Tibial nerve (tissue), 4 donors: Measurements from ENCODE around the gene TMEM271. TPM values are rescaled to one million over a fixed set of nuclear protein-coding genes. Genes with fewer than 3 reads are reported as not detected.

Experiments
- DNase-seq, 2 donors: peaks; one replicate each; pipeline ENCODE4 v3.0.0-alpha.2; 2019; ENCODE audit warnings: low spot score in 2 of 2
- H3K27ac ChIP-seq, 4 donors: fragments of 200-600 bp; sonication (generic) in 3 of 4; one replicate each; pipeline ENCODE4 v1.5.1; 2017 to 2019; ENCODE audit warnings: mild to moderate bottlenecking in 1 of 4
- H3K27me3 ChIP-seq, 2 donors: fragments of 200-600 bp; sonication (generic) in 1 of 2; one replicate each; pipeline versions ENCODE4 v1.5.1 to v1.6.0; 2017 to 2019
- H3K36me3 ChIP-seq, 3 donors: fragments of 200-600 bp; sonication (generic); one replicate each; pipeline ENCODE4 v1.5.1; 2018 to 2019
- H3K4me1 ChIP-seq, 4 donors: fragments of 200-600 bp; sonication (generic) in 3 of 4; one replicate each; pipeline ENCODE4 v1.5.1; 2017 to 2019
- H3K4me3 ChIP-seq, 4 donors: fragments of 200-600 bp; sonication (generic) in 3 of 4; one replicate each; pipeline ENCODE4 v1.5.1; 2017 to 2019; ENCODE audit warnings: mild to moderate bottlenecking in 1 of 4, moderate library complexity in 1 of 4
- H3K9me3 ChIP-seq, 4 donors: fragments of 200-600 bp; sonication (generic) in 3 of 4; one replicate each; pipeline ENCODE4 v1.5.1; 2017 to 2019
- EP300 ChIP-seq, 2 donors: sonication (generic); formaldehyde crosslinking; IDR thresholded peaks; one replicate each; pipeline ENCODE4 v1.6.1; 2017; ENCODE audit warnings: antibody characterized with exemption in 2 of 2, mild to moderate bottlenecking in 1 of 2
- POLR2A ChIP-seq, 2 donors: fragments of 450-650 bp; IDR thresholded peaks; one replicate each; pipeline ENCODE4 v1.6.1; 2017; ENCODE audit warnings: antibody characterized with exemption in 2 of 2, mild to moderate bottlenecking in 2 of 2, moderate library complexity in 2 of 2
- WGBS, 2 donors: methylation state at CpG; one replicate each; pipeline ENCODE4 v1.1.5; 2018; 5-methylcytosine and 5-hydroxymethylcytosine counted together
- total RNA-seq, 4 donors: library from RNA; depleted of rRNA; stranded (reverse); fragments of >200 nt; gene quantifications; one replicate each; pipeline ENCODE4 v1.1.0, GENCODE V29; 2016
- TF ChIP-seq, protein P1 (sequence below), 5 experiments: fragments of 200-600 bp in 3 of 5; fragments of 450-650 bp in 2 of 5; sonication (generic) in 3 of 5; IDR thresholded peaks; one replicate each; pipeline ENCODE4 v1.5.1; 2016 to 2019; ENCODE audit warnings: antibody characterized with exemption in 5 of 5, mild to moderate bottlenecking in 3 of 5, moderate library complexity in 2 of 5

The TMEM271 gene
- total RNA-seq, 4 donors from 2014 or later, result not detected

DNA sequence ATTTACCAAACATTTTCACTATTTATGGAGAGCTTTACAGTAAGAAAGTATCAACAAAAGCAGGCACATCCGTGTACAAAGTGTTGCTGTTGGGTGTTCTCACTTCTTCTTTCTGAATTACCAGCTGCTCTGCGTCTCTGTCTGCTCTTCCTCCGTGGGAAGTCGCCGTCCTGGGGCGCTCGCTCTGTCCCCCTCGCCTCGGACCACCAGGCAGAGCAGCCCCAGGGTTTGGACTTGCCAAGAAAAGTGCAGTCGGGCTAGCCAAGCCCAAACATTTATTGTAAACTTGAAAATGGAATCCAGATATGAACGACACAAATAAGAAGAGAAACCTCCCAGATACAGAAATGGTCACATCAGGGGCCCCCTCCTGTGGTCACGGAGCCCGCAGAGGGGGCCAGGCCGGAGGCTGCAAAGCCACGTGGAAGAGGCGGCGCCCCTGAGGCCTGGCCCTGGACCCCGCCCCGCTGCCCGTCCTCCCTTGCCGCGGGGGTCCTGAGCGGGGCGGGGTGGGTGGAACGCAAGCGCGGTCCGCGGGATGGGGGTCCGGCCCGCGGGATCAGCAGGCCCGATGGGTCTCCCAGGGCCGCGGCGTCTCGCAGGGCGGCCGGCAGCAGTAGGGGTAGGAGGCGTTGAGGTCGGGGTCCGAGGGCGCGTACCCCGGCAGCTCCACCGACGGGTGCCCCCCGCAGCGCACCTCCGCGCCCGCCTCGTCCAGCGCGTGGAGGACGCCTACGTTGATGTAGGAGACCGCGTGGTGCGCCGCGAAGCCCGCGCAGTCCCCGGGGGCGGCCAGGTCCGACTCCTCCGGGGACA, 1.5 kb downstream of the TMEM271 start:
- 6% methylated on average over 23 to 29 of the region's 68 CpGs for WGBS, 2 donors
- H3K27me3 ChIP-seq, result peaks cover 4 to 65% of the 10 kb centered on the region in 2 donors
- H3K4me1 ChIP-seq, result peaks cover 0 to 30% (median 0%) of the 10 kb centered on the region in 4 donors

DNA sequence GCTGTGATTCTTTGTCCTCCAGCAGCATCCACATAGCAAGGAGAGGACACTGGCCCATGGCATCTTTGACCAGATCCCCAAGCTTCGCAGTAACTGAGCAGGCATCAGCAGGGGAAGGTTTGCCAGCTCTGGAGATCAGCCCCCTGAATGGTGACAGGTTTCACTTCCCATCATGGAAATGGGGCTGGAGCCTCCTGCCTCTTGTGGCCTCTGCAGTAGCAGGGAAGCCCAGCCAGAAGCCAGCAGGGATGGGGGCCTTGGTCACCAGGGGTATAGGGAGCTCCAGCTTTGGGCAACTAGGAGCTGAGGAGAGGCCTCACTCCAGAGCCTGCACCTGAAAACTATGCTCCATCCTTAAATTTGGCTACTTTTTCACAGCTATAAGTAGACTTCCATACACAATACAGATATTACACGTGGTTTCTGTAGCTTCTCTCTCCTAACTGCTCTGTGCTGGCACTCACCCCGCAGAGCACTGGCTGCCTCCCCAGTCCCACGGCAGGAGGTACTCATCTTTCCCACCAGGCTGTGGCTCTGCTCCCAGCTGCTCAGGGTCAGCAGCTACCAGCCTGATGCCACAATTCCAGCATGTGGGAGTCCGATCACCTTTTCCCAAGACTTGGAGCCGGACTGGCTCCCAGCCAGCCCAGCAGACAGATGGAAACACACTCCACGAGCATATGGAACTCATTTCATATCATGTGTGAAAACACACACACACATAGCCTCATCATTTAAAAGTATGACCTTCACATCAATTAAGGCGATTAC, 2.8 kb downstream of the TMEM271 start:
- H3K27ac ChIP-seq, result no peak overlapping the region
- TF ChIP-seq, protein P1, sequence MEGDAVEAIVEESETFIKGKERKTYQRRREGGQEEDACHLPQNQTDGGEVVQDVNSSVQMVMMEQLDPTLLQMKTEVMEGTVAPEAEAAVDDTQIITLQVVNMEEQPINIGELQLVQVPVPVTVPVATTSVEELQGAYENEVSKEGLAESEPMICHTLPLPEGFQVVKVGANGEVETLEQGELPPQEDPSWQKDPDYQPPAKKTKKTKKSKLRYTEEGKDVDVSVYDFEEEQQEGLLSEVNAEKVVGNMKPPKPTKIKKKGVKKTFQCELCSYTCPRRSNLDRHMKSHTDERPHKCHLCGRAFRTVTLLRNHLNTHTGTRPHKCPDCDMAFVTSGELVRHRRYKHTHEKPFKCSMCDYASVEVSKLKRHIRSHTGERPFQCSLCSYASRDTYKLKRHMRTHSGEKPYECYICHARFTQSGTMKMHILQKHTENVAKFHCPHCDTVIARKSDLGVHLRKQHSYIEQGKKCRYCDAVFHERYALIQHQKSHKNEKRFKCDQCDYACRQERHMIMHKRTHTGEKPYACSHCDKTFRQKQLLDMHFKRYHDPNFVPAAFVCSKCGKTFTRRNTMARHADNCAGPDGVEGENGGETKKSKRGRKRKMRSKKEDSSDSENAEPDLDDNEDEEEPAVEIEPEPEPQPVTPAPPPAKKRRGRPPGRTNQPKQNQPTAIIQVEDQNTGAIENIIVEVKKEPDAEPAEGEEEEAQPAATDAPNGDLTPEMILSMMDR (IDR thresholded peaks at IDR 0.05), result no peak
- no peak for TF ChIP-seq EP300 (IDR thresholded peaks at IDR 0.05)
- TF ChIP-seq POLR2A (IDR thresholded peaks at IDR 0.05), result no peak
- WGBS, 2 donors, result 43 to 50% methylated on average over 7 of the region's 8 CpGs
- peaks cover 4 to 52% of the 10 kb centered on the region in 2 donors for H3K27me3 ChIP-seq
- H3K9me3 ChIP-seq, result peaks cover 0 to 4% (median 0%) of the 10 kb centered on the region in 4 donors
- no peak for DNase-seq
- no peak overlapping the region for H3K4me3 ChIP-seq
- no peaks in the 10 kb centered on the region for H3K36me3 ChIP-seq
- peaks cover 0 to 30% (median 0%) of the 10 kb centered on the region in 4 donors for H3K4me1 ChIP-seq

More for the DNA sequence above, 1.5 kb downstream of the TMEM271 start:
- Histone ChIP-seq H3K4me3 (no peak overlapping the region), H3K27ac (no peak overlapping the region), H3K9me3 (peaks cover 0 to 4% (median 0%) of the 10 kb centered on the region in 4 donors), H3K36me3 (no peaks in the 10 kb centered on the region)
- TF ChIP-seq, protein P1 (IDR thresholded peaks at IDR 0.05), result no peak
- no peak for TF ChIP-seq EP300 (IDR thresholded peaks at IDR 0.05)
- DNase-seq, result no peak

DNA sequence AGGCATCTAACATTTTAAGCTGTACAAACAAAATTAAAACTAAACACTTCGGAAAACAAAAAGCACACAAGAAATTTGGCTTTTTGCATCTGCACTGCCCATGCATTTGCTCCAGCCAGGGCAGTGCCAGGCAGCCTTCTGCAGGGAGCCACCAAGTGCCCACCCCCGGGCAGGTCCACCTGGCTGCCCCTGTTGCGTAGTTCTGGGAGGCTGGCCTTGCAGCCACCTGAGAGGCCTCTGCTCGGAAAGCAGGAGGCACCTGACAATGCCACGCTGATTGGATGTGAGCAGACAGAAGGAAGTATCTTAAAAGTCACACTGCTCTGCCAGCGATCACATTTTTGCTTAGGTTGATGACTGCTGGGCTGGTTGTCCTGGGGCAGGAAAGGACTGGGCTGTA, 3.5 kb downstream of the TMEM271 start:
- no peaks in the 10 kb centered on the region for H3K36me3 ChIP-seq
- no peak overlapping the region for H3K4me3 ChIP-seq
- WGBS, 2 donors, result 77 to 87% methylated on average over 5 to 6 of the region's 6 CpGs
- DNase-seq, result no peak
- peaks cover 0 to 4% (median 0%) of the 10 kb centered on the region in 4 donors for H3K9me3 ChIP-seq
- peaks cover 0 to 26% (median 0%) of the 10 kb centered on the region in 4 donors for H3K4me1 ChIP-seq
- H3K27ac ChIP-seq, result no peak overlapping the region
- H3K27me3 ChIP-seq, result peaks cover 4 to 45% of the 10 kb centered on the region in 2 donors
- TF ChIP-seq, protein P1 (IDR thresholded peaks at IDR 0.05), result no peak
- TF ChIP-seq POLR2A (IDR thresholded peaks at IDR 0.05), result no peak
- TF ChIP-seq EP300 (IDR thresholded peaks at IDR 0.05), result no peak

GRCh38 chr4:571838-572572, 4.1 kb downstream of the TMEM271 start:
- peaks cover 0 to 20% (median 0%) of the 10 kb centered on the region in 4 donors for H3K4me1 ChIP-seq
- no peak overlapping the region for H3K4me3 ChIP-seq
- peaks cover 4 to 39% of the 10 kb centered on the region in 2 donors for H3K27me3 ChIP-seq
- peaks cover 0 to 4% (median 0%) of the 10 kb centered on the region in 4 donors for H3K9me3 ChIP-seq
- H3K27ac ChIP-seq, result no peak overlapping the region
- 84 to 85% methylated on average over 29 of the region's 29 CpGs for WGBS, 2 donors
- no peaks in the 10 kb centered on the region for H3K36me3 ChIP-seq
- no peak for TF ChIP-seq EP300 (IDR thresholded peaks at IDR 0.05)
- TF ChIP-seq, protein P1 (IDR thresholded peaks at IDR 0.05), result no peak
- no peak for TF ChIP-seq POLR2A (IDR thresholded peaks at IDR 0.05)
- DNase-seq, result no peak
